Ovary (tissue), 3 donors: ENCODE results near the gene LAMTOR4.

Source experiments
- EP300 ChIP-seq: sonication (generic); formaldehyde crosslinking; IDR thresholded peaks from one replicate; pipeline ENCODE4 v1.6.1; 2017; ENCODE audit warnings: antibody characterized with exemption
- POLR2A ChIP-seq: fragments of 450-650 bp; IDR thresholded peaks from one replicate; pipeline ENCODE4 v1.6.1; 2017; ENCODE audit warnings: antibody characterized with exemption, mild to moderate bottlenecking, moderate library complexity
- TF ChIP-seq, protein P1 (sequence below), 3 donors: fragments of 450-650 bp in 2 of 3; fragments of 200-600 bp in 1 of 3; IDR thresholded peaks; one replicate each; pipeline versions ENCODE4 v1.5.1 to v1.8.0; 2016 to 2022; ENCODE audit warnings: antibody characterized with exemption in 3 of 3, mild to moderate bottlenecking in 1 of 3
- donor health status: DM: no; HTN: no; CAD: no.

DNA sequence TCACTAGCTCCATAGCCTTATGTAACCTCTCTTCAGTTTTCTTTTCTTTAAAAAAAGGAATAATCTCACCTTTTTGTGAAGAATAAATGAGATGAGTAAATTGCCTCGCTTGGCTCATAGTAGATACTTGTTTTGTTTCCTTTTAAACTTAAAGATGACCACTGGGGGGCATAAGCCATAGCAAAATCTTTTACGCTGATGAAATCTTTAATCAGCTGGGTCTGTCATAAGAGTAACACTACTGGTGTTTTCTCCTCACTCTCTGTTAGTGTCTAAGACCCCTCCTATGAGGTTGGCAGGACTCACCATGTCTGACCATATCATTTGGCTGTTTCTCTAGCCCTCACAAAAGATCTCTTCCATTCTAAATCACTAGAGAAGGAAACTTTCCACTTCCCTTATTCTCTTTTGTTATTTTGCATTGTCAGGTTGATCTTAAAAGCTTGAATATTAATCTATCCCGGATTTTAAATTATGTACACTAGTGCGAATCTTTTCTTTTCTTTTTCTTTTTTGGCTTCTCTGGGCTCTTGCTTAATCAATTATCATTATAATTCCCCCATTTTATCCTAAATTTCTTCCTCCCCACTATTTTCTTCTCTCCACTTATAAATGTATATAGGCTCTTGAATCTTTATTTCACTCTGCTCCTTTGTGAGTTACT, 41.5 kb downstream of the LAMTOR4 start:
- TF ChIP-seq, protein P1, sequence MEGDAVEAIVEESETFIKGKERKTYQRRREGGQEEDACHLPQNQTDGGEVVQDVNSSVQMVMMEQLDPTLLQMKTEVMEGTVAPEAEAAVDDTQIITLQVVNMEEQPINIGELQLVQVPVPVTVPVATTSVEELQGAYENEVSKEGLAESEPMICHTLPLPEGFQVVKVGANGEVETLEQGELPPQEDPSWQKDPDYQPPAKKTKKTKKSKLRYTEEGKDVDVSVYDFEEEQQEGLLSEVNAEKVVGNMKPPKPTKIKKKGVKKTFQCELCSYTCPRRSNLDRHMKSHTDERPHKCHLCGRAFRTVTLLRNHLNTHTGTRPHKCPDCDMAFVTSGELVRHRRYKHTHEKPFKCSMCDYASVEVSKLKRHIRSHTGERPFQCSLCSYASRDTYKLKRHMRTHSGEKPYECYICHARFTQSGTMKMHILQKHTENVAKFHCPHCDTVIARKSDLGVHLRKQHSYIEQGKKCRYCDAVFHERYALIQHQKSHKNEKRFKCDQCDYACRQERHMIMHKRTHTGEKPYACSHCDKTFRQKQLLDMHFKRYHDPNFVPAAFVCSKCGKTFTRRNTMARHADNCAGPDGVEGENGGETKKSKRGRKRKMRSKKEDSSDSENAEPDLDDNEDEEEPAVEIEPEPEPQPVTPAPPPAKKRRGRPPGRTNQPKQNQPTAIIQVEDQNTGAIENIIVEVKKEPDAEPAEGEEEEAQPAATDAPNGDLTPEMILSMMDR (IDR thresholded peaks at IDR 0.05) = no peak
- TF ChIP-seq EP300 (no peak), POLR2A (no peak)
